ENCODE measurements around the gene TSPO. TPM values are rescaled to one million over a fixed set of nuclear protein-coding genes. Genes with fewer than 3 reads are reported as not detected.

TSPO gene
- total and polyA plus RNA-seq, 2 of the 8 experiments (the other 6 are each of a cell fraction or from before 2014, with no cell fraction given): 19.9 to 51.5 TPM

GRCh38 chr22:43179911-43180195 lies 28.5 kb downstream of the TSPO start:
- FAIRE-seq: no peak
- CTCF ChIA-PET (ENCODE audit: partially characterized antibody): interaction anchor here (0.8 to 12.4 kb wide), 3 partner anchors 9 to 91 kb away, joined by 3 to 104 read pairs (median 5); no protein-coding TSS in a partner anchor

More at GRCh38 chr22:43179911-43180195, 28.5 kb downstream of the TSPO start:
- TF ChIP-seq SIN3A (conservative IDR thresholded peaks at IDR 0.05 in 1 of 2, IDR thresholded peaks at IDR 0.05 in 1 of 2; ENCODE audit: low read depth in 1 of 2, low read length in 2 of 2) (no peak), EZH2 (IDR thresholded peaks at IDR 0.05; ENCODE audit: low read depth, low read length, severe bottlenecking) (no peak), USF2 (IDR thresholded peaks at IDR 0.05; ENCODE audit: low read length) (no peak), RFX5 (IDR thresholded peaks at IDR 0.05; ENCODE audit: borderline replicate concordance, low read depth, low read length) (no peak), POLR2A (IDR thresholded peaks at IDR 0.05; ENCODE audit: control extremely low read depth in 1 of 2, low read depth in 2 of 2, low read length in 2 of 2) (no peak), MAFK (IDR thresholded peaks at IDR 0.05; ENCODE audit: low read depth, low read length) (no peak), TEAD4 (IDR thresholded peaks at IDR 0.05; ENCODE audit: low read depth, low read length) (no peak), SIX5 (IDR thresholded peaks at IDR 0.05; ENCODE audit: low read depth, low read length) (no peak), CEBPB (IDR thresholded peaks at IDR 0.05; ENCODE audit: low read depth, low read length) (no peak), EP300 (IDR thresholded peaks at IDR 0.05; ENCODE audit: borderline replicate concordance in 1 of 2, low read depth in 2 of 2, low read length in 2 of 2) (no peak)
- 91% methylated on average over 15 of the region's 15 CpGs; no CpG with 5 or more reads in 1 of the 2 experiments for WGBS, 2 experiments (ENCODE audit: extremely low coverage in 1 of 2, insufficient coverage in 1 of 2, insufficient read length in 1 of 2, insufficient replicate concordance in 2 of 2, low coverage in 1 of 2, low lambda C conversion rate in 2 of 2, missing lambda C conversion rate in 1 of 2)
- peaks cover 0 to 19% of the 10 kb centered on the region in 2 experiments; a peak in 3 of 4 replicates for H3K79me2 ChIP-seq (ENCODE audit: control insufficient read depth in 1 of 2, insufficient read depth in 2 of 2, low read length in 2 of 2)
- H3K4me2 ChIP-seq (ENCODE audit: insufficient read depth in 1 of 2, low read depth in 2 of 2, low read length in 2 of 2): no peak overlapping the region
- H3K79me1 ChIP-seq (ENCODE audit: low read depth, low read length): peaks cover 8% of the 10 kb centered on the region; the same call in 1 of the 2 replicates
- no peaks in the 10 kb centered on the region for H3K27me3 ChIP-seq (replicated peaks in 1 of 4; ENCODE audit: control insufficient read depth in 3 of 4, extremely low read depth in 1 of 4, insufficient read depth in 3 of 4, low read length in 3 of 4)
- no peak overlapping the region for H3K9ac ChIP-seq (replicated peaks in 1 of 4; ENCODE audit: extremely low read depth in 1 of 4, low read depth in 3 of 4, low read length in 3 of 4)
- no peak overlapping the region for H2AK5ac ChIP-seq (ENCODE audit: low read depth, low read length)
- no peak overlapping the region for H4K91ac ChIP-seq (replicated peaks; ENCODE audit: insufficient read length, low read length)
- no peak overlapping the region for H4K5ac ChIP-seq (ENCODE audit: insufficient read length, low read depth, low read length)
- no peak overlapping the region for H3K27ac ChIP-seq (ENCODE audit: low read depth, low read length)
- H3K4me3 ChIP-seq (ENCODE audit: extremely low read depth in 1 of 4, insufficient read depth in 2 of 4, low read depth in 3 of 4, low read length in 4 of 4): no peak overlapping the region
- DNase-seq (ENCODE audit: low read depth in 1 of 2, low spot score in 2 of 2): no peak
- H2BK12ac ChIP-seq (ENCODE audit: low read depth, low read length): no peak overlapping the region
- H4K8ac ChIP-seq (ENCODE audit: extremely low read depth, insufficient read depth, low read length): no peak overlapping the region
- no peak overlapping the region for H2BK120ac ChIP-seq (replicated peaks; ENCODE audit: low read depth, low read length)
- no peak overlapping the region for H2BK20ac ChIP-seq (ENCODE audit: low read length)
- no peak overlapping the region for H3K14ac ChIP-seq (ENCODE audit: insufficient read length)
- H3K18ac ChIP-seq (ENCODE audit: extremely low read depth, low read length): no peak overlapping the region
- no peak overlapping the region for H3K4ac ChIP-seq (replicated peaks; ENCODE audit: insufficient read length, low read depth, low read length)
- no peak overlapping the region for H2AFZ ChIP-seq (ENCODE audit: low read length)
- peaks cover 19 to 49% (median 43%) of the 10 kb centered on the region in 4 experiments; a peak in 7 of 8 replicates for H3K36me3 ChIP-seq (ENCODE audit: control insufficient read depth in 2 of 4, insufficient read depth in 4 of 4, low read length in 3 of 4)
- H4K20me1 ChIP-seq (replicated peaks in 1 of 2; ENCODE audit: control insufficient read depth in 1 of 2, insufficient read depth in 2 of 2, low read length in 2 of 2): peaks cover 4 to 26% of the 10 kb centered on the region in 2 experiments
- no peaks in the 10 kb centered on the region for H3K9me3 ChIP-seq (ENCODE audit: insufficient read depth in 2 of 2, low read depth in 1 of 2, low read length in 1 of 2)
- no peak overlapping the region for H2BK15ac ChIP-seq (ENCODE audit: low read length)
- H3K23me2 ChIP-seq (ENCODE audit: low read depth, low read length): no peaks in the 10 kb centered on the region
- no peak overlapping the region for H2BK5ac ChIP-seq (ENCODE audit: low read depth, low read length)
- H3K4me1 ChIP-seq (replicated peaks in 1 of 4; ENCODE audit: control insufficient read depth in 3 of 4, insufficient read depth in 4 of 4, low read length in 3 of 4): peaks cover 0 to 4% (median 0%) of the 10 kb centered on the region in 4 experiments; a peak in 2 of 7 replicates
- POLR2A ChIA-PET (ENCODE audit: partially characterized antibody): interaction anchor here (1.7 to 5.0 kb wide), 4 partner anchors 8 to 33 kb away, joined by 3 to 29 read pairs (median 8); no protein-coding TSS in a partner anchor
- H3K56ac ChIP-seq (replicated peaks; ENCODE audit: insufficient read length, low read depth, low read length): no peak overlapping the region
- no peak overlapping the region for H3K23ac ChIP-seq (ENCODE audit: insufficient read length)

All from H1 (cell line).